ENCODE data around the gene GLCCI1. TPM values are rescaled to one million over a fixed set of nuclear protein-coding genes. Genes with fewer than 3 reads are reported as not detected.
A peak's percentile ranks its signal among the peaks of the same experiment; 100 is the strongest.

Gene GLCCI1
- total and polyA plus RNA-seq, 2 of the 13 experiments (the other 11 are each of a cell fraction or from before 2014, with no cell fraction given) = 1.3 to 1.7 TPM

GRCh38 chr7:7966141-7966734, 2.4 kb upstream of the GLCCI1 start (continued):
- TF ChIP-seq SOX13 (IDR thresholded peaks at IDR 0.05) = no peak
- no peak for TF ChIP-seq SOX13 (CRISPR knock-in tag; conservative IDR thresholded peaks at IDR 0.05 in 1 of 2, IDR thresholded peaks at IDR 0.05 in 1 of 2)
- no peak for TF ChIP-seq PTBP1 (IDR thresholded peaks at IDR 0.05; ENCODE audit: low read depth, low read length, poor library complexity, severe bottlenecking)
- TF ChIP-seq ZBTB2 (CRISPR knock-in tag; IDR thresholded peaks at IDR 0.05; ENCODE audit: low read depth) = no peak
- TF ChIP-seq ZNF530 (CRISPR knock-in tag; IDR thresholded peaks at IDR 0.05; ENCODE audit: low read depth) = no peak
- no peak for TF ChIP-seq SKI (IDR thresholded peaks at IDR 0.05; ENCODE audit: partially characterized antibody)
- TF ChIP-seq PAX8 (CRISPR knock-in tag; IDR thresholded peaks at IDR 0.05; ENCODE audit: borderline replicate concordance) = no peak

GRCh38 chr7:7967886-7968543, 581 bp upstream of the GLCCI1 start:
- Histone ChIP-seq H3K36me3 (replicated peaks in 1 of 2; ENCODE audit: control insufficient read depth in 1 of 2, insufficient read depth in 2 of 2, low read length in 2 of 2) (no peaks in the 10 kb centered on the region), H3K4me3 (replicated peaks in 1 of 3; ENCODE audit: insufficient read depth in 1 of 3, low read depth in 2 of 3, low read length in 3 of 3) (peak overlapping the region; percentile 60 to 78 (median 68)), H3K27me3 (ENCODE audit: control insufficient read depth in 1 of 2, insufficient read depth in 2 of 2, low read length in 2 of 2) (peaks cover 0 to 5% of the 10 kb centered on the region in 2 experiments; a peak in 1 of 5 replicates), H3K79me2 (ENCODE audit: insufficient read depth, low read length) (no peaks in the 10 kb centered on the region), H2AFZ (ENCODE audit: low read length) (peak overlapping the region; percentile 82), H3K27ac (ENCODE audit: extremely low read length, insufficient read depth, low read length) (no peak overlapping the region), H4K20me1 (ENCODE audit: insufficient read depth, low read length) (no peaks in the 10 kb centered on the region), H3K9ac (ENCODE audit: insufficient read depth, low read depth, low read length) (peak overlapping the region; percentile 18; the same call in 1 of the 2 replicates), H3K4me2 (ENCODE audit: low read depth, low read length) (peak overlapping the region; percentile 91), H3K4me1 (ENCODE audit: insufficient read depth, low read length) (peaks cover 31% of the 10 kb centered on the region), H3K9me3 (ENCODE audit: low read length) (no peaks in the 10 kb centered on the region)
- in situ Hi-C loops (cut with HindIII; ENCODE audit: extremely low pct_ligation_motif_present, low pct_unique_long_range_greater_than_20kb) (no loop called here), intact Hi-C loops (cut with micrococcal nuclease; ENCODE audit: unreplicated experiment) (no loop called here)
- ChIA-PET POLR2A (no interaction called here), CTCF (ENCODE audit: low intra/inter-chr PET ratio, low total read pairs) (no interaction called here)
- no TSS peak for BruUV-seq (replicated peaks)
- WGBS (ENCODE audit: low lambda C conversion rate) = 10% methylated on average over 12 of the region's 14 CpGs
- FAIRE-seq = no peak
- no peak for DNase-seq (ENCODE audit: low spot score)
- no peak for ATAC-seq
- 0 out of 2 replicates have a peak, but pooled peaks have one; percentile 4 for TF ChIP-seq ZNF816 (CRISPR knock-in tag; IDR thresholded peaks at IDR 0.05; ENCODE audit: borderline replicate concordance)
- TF ChIP-seq ZNF253 (CRISPR knock-in tag; IDR thresholded peaks at IDR 0.05; ENCODE audit: borderline replicate concordance) = 0 out of 2 replicates have a peak, but pooled peaks have one; percentile 29
- peak; percentile 60; the same call in 1 of the 2 replicates for TF ChIP-seq ZNF784 (CRISPR knock-in tag; IDR thresholded peaks at IDR 0.05; ENCODE audit: borderline replicate concordance)
- TF ChIP-seq KLF11 (CRISPR knock-in tag; IDR thresholded peaks at IDR 0.05) = no peak
- TF ChIP-seq NONO (IDR thresholded peaks at IDR 0.05) = no peak
- 0 out of 2 replicates have a peak, but pooled peaks have one; percentile 10 for TF ChIP-seq NONO (CRISPR knock-in tag; conservative IDR thresholded peaks at IDR 0.05)
- TF ChIP-seq ZC3H4 (CRISPR knock-in tag; IDR thresholded peaks at IDR 0.05; ENCODE audit: borderline replicate concordance) = no peak
- no peak for TF ChIP-seq HNF4G (IDR thresholded peaks at IDR 0.05; ENCODE audit: borderline replicate concordance, low read depth, low read length)
- TF ChIP-seq HNF4G (CRISPR knock-in tag; IDR thresholded peaks at IDR 0.05; ENCODE audit: borderline replicate concordance, low read depth) = no peak
- no peak for TF ChIP-seq STAT5B (CRISPR knock-in tag; IDR thresholded peaks at IDR 0.05)
- no peak for TF ChIP-seq ZNF33A (CRISPR knock-in tag; IDR thresholded peaks at IDR 0.05; ENCODE audit: borderline replicate concordance)
- no peak for TF ChIP-seq GABPB1 (CRISPR knock-in tag; IDR thresholded peaks at IDR 0.05)
- peak; percentile 28; the same call in 1 of the 2 replicates for TF ChIP-seq ZNF414 (CRISPR knock-in tag; IDR thresholded peaks at IDR 0.05)
